SW480 (cell line): ENCODE data around the gene SLC12A9.
"Not testable (repeated sequence)": the region's sequence is repeated elsewhere in the genome, so short reads cannot be mapped to it uniquely, and the experiment has no call there.

Experiments used
- DNase-seq: peaks from one replicate; pipeline ENCODE4 v3.0.0-alpha.2; 2016; ENCODE audit warnings: low spot score

The SLC12A9 gene, protein sequence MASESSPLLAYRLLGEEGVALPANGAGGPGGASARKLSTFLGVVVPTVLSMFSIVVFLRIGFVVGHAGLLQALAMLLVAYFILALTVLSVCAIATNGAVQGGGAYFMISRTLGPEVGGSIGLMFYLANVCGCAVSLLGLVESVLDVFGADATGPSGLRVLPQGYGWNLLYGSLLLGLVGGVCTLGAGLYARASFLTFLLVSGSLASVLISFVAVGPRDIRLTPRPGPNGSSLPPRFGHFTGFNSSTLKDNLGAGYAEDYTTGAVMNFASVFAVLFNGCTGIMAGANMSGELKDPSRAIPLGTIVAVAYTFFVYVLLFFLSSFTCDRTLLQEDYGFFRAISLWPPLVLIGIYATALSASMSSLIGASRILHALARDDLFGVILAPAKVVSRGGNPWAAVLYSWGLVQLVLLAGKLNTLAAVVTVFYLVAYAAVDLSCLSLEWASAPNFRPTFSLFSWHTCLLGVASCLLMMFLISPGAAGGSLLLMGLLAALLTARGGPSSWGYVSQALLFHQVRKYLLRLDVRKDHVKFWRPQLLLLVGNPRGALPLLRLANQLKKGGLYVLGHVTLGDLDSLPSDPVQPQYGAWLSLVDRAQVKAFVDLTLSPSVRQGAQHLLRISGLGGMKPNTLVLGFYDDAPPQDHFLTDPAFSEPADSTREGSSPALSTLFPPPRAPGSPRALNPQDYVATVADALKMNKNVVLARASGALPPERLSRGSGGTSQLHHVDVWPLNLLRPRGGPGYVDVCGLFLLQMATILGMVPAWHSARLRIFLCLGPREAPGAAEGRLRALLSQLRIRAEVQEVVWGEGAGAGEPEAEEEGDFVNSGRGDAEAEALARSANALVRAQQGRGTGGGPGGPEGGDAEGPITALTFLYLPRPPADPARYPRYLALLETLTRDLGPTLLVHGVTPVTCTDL

DNA sequence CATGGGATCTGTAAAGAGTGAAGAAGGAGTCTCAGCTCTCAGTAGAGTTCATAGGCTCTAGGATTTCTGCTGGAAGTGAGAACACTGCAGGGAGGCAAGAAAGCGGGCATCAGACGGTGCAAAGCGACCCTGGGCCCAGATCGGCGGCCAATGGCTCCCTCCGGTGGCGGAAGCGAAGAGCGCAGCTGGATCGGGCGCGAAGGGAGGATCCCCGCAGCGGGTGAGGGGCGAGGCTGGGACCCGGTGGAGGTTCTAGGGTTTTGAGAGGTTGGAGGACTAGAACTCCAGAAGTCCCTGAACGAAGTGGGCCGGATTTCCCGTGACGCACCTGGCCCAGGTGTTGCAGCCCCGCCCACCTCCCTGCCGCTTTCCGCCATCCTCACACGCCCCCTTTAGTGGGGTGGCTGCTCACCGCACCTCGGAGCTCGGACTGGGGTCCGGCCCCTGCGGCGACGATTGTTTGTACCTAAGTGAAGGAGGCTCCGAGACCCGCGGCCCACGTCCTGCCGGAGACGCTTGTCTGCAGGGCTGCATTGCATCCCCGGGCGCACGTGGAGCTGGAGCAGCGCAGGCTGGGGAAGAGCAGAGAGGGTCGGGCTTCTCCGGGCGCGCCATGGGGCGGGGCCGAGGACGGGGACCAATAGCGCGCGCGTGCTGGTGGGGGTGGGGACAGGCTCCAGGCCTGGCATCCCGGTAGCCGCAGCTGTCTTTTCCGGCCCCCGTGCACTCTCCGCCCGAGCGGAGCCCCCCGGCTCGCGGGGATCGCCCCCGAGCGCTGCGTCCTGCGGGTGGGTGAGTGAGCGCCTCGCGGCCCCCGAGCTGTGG is at the start of gene SLC12A9:
Gene SLC12A9 (plus strand): TSS at position 666 of the 825 bp plus-strand sequence. CDS start 1,485 bp downstream, outside the sequence.
- DNase-seq = peak; percentile 96

DNA sequence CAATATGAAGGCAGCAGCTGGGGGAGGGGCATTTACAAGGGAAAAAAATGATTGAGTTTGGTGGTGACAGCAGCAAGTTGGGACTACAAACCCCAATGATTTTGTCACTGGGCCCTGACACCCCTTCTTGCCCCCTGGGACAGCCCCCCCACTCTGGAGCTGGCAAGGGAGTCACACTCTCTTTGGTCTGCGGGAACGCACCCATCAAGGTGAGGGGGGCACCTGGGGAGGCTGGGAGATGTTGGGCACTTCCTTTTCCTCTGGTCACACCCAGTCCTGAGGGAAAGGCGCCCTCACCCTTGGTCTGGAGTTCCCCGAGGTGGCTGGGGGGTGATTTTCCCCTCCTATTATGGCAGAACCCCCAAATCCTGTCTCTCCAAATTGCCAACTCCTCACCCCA is 49.6 kb upstream of the SLC12A9 start:
- DNase-seq = no peak

DNA sequence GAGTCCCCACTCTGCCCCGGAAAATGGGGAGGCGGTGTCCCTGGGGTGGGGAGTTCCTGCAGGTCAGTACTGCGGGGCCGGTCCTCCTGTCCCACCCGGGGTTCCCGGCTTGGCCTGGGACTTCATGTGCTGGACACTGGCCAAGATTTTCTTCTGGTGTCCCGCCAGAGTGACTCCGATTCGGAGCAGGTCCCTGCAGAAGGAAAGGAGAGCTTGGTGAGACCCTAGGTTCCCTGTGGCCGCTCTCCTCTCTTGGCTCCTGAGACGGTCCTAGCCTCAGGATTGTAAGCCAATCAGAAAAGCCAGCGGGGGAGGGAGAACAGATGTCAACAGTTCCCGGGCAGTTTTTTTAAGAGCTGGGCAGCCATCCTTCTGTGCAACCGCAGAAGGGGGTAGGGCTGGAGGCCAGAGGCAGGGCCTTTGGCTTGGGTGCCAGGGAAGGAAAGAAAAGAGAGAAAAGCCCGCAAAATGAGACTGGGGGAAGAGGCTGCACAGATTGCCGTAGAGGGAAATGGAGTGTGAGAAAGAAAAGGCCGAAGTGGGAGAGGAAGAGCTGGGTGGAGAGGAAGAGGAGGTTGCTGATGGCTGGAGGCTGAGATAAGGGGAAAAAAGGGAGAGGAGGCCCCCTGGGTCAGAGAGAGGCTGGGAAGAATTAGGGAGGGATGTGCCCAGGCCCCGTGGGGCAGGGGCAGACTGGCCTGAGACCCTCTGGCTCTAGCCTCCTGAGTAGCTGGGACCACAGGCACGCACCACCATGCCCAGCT is 48.9 kb upstream of the SLC12A9 start:
- peak; percentile 96 for DNase-seq

DNA sequence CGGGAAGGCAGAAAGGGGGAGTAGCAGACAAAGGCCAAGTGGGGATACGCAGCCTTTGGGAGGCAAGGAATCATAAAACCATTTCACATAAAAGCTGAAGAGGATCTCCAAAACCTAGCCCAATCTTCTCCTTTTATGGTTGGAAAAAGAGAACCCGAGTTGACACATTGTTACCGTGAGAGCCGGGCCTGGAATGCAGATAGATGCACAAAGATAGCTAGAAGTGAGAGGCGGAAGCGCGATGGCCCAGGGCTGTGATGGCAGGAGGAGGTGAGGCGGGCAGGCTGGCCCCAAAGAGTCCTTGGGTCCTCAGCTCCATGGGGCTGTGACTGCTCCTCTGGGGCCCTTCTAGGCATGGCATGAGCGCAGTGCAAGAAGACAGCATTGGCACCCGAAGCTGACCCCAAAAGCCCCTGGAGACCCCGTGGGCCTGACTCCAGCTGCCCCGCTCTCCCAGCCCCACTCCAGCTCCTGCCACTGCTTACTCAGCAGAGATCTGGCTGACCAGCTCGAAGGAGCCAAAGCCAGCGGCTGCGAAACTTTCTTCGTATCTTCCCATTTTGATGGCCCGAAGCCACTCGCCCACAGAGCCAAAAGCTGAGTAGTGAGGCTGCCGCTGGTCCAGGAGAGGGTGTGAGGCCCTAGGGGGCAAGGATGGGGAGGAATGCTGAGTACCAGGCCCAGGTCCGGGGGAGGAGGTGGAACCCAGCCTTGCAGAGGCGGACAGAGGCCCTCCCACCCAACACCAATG is 47.7 kb upstream of the SLC12A9 start:
- DNase-seq = no peak

DNA sequence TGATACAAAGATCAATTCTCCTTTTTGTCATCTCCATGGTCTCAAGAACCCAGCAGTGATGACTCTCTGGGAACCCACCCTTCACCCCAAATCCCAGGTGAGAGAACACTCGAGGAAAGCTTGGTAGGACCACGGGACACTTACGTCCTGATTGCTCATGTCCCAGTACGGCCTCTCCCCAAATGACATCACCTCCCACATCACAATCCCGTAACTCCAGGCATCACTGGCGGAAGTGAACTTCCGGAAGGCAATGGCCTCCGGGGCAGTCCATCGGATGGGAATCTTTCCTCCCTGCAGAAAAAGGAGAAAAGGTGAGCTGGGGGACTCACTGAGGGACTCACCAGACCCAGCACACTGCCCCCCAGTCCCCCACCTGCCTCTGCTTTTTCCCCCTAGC is 46.2 kb upstream of the SLC12A9 start:
- no peak for DNase-seq

DNA sequence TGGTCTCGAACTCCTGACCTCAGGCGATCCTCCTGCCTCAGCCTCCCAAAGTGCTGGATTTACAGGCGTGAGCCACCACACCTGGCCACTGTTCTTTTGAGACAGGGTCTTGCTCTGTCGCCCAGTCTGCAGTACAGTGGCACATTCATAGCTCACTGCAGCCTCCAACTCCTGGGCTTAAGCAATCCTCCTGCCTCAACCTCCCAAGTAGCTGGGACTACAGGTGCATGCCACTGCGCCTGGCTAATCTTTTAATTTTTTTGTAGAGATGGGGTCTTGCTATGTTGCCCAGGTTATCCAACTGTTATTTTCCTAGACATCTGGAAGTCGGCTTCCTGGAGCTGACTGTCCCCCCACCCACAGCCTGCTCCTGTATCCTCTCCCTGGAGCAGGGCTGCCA is 45.6 kb upstream of the SLC12A9 start:
- DNase-seq = not testable (repeated sequence)

DNA sequence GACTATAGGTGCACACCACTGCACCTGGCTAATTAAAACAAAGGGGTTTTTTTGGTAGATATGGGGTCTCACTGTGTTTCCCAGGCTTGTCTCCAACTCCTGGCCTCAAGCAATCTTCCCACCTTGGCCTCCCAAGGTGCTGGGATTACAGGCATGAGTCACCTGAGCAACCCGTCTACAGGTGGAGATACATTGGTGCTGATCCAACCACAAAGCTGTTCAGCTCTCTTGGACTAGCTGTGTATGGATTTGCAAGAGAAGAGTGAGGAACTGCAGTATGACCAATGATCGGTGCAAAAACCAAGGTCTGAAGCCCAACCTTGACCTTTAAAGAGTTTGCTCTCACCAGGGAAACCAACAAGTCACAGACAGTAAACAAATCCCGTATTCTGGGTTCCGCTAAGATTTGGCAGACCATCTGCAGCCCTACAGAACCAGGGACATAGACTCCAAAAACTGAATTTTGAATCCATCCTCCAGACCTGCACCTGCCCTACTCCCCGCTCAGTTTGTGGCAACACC is 44.1 kb upstream of the SLC12A9 start:
- DNase-seq = no peak

DNA sequence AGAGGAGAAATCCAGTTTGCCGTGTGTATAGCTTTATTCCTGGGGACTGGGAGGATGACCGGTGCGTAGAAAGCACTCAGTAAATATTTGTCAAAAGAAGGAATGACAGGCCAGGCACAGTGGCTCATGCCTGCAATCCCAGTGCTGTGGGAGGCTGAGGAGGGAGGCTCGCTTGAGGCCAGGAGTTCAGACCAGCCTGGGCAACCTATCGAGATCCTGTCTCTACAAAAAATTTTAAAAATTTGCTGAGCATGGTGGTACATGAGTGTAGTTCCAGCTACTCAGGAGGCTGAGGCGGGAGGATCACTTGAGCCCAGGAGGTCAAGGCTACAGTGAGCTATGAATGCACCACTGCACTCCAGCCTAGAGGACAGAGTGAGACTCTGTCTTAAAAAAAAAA is 41.0 kb upstream of the SLC12A9 start:
- DNase-seq = no peak

DNA sequence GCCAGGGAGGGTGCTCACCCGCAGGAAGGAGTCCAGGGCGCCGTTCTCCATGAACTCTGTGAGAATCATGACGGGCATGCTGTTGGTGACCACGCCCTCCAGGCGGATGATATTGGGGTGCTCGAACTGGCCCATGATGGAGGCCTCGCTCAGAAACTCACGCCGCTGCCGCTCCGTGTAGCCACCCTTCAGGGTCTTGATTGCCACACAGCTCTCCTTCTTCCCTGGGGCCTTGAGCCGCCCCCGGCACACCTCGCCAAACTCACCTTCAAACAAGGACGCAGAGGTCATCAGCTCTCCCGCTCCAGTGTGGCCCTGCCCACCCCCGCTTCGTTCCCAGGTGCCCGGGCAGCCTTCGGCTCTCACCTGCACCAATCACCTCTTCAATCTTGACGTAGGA is 39.8 kb upstream of the SLC12A9 start:
- DNase-seq = no peak

DNA sequence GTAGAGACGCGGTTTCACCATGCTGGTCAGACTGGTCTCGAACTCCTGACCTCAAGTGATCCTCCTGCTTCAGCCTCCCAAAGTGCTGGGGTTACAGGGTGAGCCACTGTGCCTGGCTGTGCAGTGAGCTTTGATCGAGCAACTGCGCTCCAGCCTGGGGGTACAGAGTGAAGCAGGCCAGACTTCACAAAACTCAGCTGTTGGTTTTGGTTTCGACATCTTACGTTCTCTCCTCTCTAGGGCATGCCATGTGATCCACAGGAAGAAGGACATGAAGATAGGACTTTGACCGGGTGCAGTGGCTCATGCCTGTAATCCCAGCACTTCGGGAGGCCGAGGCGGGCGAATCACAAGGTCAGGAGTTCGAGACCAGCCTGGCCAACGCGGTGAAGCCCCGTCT is 36.0 kb upstream of the SLC12A9 start:
- DNase-seq = not testable (repeated sequence)

DNA sequence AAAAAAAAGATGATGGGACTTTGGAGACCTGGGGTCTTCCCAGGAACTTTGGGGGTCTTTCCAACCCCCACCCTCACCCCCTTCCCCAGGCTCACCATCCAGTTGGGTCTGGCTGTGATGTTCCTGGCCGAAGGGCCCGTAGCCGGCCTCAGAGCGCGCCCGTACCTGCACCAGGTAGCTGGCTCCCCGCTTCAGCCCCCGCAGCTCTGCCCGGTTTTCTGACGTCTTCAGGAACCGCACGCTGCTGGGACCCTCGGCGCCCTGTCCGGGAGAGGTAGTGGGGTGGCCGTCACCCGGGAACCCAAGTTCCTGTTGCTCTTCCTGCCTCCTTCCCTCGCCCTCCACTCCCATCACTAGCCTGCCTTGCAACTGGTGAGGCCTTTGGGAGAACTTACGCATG is 35.4 kb upstream of the SLC12A9 start:
- no peak for DNase-seq

DNA sequence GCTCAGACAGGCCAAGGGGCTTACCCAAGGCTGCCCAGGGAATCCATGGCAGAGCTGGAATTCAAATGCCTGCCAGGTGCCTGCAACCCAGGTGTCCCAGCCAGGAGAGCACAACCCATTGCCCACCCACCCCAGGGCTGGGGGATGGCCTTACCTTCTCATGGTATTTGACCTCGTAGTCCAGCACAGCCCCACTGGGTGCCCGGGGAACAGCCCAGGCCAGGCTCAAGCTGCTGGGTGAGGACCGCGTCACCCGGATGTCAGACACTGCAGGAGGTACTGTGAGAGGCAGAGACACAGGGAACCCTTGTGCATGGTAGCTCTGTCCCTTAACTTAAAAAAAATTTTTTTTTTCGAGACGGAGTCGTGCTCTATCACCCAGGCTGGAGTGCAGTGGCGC is 34.1 kb upstream of the SLC12A9 start:
- DNase-seq = no peak

DNA sequence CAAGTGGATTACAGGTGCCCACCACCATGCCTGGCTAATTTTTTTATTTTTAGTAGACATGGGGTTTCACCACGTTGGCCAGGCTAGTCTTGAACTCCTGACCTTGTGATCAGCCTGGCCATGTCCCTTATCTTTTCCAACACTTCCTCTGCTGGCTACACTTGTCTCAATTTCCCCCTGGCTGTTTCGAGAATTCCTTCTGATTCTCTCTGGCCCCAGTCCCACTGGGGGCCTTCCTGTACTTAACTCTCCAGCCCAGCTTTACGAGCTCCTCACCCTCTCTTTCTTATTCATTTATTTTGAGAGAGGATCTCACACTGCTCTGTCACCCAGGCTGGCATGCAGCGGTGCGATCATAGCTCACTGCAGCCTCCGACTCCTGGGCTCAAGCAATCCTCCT is 33.7 kb upstream of the SLC12A9 start:
- DNase-seq = no peak

DNA sequence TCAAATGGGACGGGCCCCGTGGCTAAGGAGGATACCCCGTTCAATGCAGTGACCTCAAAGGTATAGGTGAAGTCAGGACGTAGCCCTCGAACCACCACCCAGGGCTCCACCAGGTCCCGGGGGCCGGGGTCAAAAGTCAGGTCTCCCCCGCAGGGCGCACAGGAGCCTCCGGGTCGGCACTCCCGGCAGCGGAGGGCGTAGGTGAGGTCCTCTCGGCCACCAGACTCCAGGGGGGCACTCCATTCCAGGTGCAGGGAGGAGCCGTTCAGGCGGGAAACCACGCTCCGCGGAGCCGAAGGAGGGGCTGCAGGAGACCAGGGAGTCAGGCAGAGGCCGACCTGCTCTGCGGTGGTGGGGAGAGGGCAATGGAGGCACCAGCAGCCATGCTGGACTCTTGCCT is 32.9 kb upstream of the SLC12A9 start:
- no peak for DNase-seq

DNA sequence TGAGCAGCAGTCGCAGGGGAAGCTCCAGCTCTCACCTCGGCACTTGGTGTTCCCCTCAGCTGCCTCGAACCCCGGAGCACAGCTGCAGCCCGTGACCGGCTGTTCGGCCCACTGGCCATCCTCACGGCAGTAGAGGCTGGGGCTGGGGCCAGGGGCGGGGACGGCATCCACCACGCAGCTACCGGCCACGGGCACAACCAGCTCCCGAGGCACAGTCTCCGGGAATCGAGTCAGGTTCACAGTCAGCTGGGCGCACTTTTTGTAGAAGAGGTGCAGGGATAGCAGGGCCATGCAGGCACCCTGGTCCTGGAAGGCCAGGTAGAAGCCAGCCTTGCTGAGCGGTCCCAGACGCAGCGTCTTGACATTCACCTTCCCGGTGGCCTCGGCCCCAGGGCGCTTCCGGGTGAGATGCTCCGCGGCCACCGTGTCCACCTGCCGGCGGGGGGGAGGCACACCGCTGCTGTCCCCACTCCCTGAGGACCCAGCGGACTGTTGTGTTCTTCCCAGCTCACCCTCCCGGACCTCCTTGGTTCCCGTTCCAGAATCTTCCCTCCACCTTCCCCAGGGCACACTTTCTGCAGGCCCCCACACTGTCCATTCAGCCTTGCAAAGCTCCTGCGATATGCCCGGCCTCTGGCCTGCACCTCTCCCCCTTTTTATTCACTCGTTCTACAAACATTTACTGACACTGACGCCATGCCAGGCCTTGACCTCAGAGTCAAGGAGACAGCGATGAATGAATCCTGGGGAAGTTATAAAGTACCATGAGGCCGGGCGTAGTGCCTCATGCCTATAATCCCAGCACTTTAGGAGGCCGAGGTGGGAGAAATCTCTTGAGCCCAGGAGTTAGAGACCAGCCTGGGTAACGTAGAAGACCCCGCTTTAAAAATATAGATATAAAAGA is 30.0 kb upstream of the SLC12A9 start:
- DNase-seq = no peak

DNA sequence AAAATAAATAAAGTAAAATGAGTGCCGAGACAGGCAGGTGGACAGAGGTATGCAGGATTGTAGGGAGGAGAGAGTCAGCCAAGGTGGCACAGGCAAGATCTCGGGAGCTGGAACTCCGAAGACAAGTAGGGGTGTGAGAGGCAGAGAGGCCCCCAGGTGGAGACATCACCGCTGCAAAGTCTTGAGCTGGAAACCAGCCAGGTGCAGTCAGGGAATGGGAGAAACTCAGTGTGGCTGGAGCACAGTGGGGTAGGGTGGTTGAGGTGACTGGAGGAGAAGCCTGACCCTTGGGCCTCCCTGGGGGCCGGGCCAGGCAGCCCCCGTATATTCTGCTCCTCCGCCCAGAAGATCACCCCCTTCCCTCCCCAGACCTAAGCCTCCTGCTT is 29.4 kb upstream of the SLC12A9 start:
- no peak for DNase-seq

DNA sequence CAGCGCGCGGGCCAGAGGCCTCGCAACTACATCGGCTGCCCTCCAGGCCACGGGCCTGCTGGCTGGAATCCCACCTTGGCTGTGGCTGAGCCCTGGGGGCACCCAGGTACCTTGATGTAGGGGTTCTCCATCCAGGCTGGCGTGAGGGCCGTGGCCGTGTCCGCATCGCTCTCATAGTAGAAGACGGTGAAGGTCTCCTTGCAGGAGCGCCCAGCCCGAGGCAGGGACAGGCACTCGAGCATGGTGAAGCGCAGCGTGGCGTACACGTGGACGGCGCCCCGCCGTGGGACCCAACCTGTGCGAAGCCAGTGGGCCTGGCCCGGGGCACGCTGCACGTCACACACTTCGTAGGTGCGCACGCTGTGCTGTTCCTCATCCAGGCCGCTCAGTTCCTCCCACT is 29.0 kb upstream of the SLC12A9 start:
- DNase-seq = no peak

DNA sequence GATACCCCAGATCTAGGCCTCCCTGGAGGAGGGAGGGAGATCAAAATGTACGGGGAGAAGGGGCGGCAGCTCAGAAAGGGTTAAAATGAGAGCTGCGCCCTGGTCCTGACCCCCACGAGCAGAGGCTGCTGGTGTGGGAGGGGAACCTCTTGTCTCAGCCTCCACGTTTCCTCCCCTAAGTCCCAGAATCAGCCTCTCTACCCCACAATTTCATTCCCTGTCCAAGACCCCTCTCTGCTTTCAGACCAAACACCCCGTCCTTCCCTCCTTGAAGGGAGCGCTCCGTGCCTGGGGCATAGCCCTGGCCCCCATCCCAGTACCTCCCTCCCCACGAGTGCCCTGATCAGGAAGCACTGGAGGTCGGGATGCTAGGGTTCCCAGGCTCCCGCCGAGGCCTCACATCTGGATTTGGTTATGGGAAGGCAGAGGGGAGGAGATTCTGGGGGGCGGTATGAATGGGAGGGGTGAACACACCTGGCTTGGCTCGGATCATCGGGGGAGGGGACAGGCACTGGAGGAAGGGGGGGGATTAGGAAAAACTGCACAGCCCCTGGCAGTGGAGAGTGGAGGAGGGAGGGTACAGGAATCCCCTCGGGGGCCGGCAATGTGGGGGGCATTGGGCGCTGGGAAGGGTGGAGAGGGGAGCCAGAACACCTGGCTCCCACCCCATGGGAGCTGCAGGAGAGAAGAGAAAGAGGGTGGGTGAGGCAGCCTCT is 27.9 kb upstream of the SLC12A9 start:
- no peak for DNase-seq

DNA sequence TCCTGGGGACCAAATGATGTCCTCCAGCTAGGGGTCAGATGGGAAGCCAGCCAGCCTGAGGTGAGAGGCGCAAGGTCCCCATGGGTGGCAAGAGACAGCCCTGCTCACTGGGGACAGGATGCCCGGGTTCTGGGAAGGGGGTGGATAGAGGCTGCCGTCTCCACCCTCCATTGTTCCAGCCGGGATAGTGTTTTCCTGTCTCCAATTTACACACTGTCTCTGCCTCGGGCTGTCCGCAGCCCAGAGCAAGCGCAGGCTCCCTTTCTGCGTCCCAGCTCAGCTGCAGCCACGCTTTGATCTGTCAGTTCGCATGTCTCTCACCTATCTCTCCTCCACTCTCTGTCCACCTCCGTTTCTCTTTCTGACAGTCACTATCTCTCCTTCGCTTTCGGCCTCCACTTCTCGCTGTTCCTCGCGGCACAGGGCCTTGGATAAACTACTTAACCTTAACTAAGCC is 27.3 kb upstream of the SLC12A9 start:
- DNase-seq = no peak
